CD4-positive, alpha-beta T cell treated with Interleukin-17A for 4 hours (primary cell): Measurements from ENCODE around the gene PRAMEF26.
"Not testable (repeated sequence)": the region's sequence is repeated elsewhere in the genome, so short reads cannot be mapped to it uniquely, and the experiment has no call there.

ENCODE experiments used
- DNase-seq: peaks from one replicate; pipeline ENCODE4 v3.0.0-alpha.2; 2020; ENCODE audit warnings: mixed read lengths

PRAMEF26 gene

GRCh38 chr1:13155909-13156308 is at the start of gene PRAMEF26:
Gene PRAMEF26 (minus strand): TSS chr1:13156009. CDS start chr1:13153095, 2,914 bp downstream.
- DNase-seq: not testable (repeated sequence)

DNA sequence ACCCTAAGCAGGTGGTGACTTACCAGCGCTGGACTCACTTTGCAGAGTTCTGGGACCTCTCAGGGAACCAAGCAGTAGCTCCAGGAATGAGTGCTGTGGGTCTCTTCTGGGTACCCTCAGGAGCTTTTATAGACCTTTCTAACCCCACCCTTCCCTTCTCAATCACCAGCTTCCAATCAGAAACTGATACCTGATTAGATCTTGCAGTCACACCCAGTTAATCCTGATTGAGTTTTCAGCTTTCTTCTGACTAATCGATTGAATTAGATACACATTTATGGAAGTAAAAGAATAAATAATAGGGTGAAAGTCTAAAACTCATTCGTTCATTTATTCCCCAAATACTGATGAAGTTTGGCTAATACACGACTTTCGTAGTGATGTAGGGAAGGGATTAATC is 45.5 kb upstream of the PRAMEF26 start, which contains the start of gene PRAMEF13:
PRAMEF13 (minus strand) TSS at position 101 of the 400 bp plus-strand sequence. CDS start 1,820 bp downstream, outside the sequence.
- DNase-seq: not testable (repeated sequence)

GRCh38 chr1:13171548-13171947 is 15.7 kb upstream of the PRAMEF26 start, which contains the start of gene PRAMEF9:
Gene PRAMEF9 (plus strand): TSS chr1:13171848. CDS start chr1:13175281, 3,433 bp downstream.
- DNase-seq: not testable (repeated sequence)

DNA sequence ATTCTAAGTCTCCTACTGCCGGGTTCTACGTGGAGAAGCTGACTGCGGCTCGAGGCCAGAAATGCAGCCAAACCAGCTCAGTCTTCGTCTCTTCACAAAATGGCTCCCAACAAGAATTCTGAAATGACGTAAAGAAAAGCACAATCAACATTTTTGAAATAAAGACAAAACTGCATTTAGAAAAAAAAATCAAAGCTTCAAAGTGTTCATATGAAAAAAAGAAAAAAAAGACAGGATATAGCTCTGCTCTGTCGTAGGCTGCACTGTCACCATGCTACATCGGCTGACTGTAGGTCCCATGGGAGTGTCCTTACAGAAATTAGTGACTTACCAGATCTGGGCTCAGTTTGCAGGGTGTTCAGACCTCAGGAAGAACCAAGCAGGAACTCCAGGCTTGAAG is 9.7 kb upstream of the PRAMEF26 start, which contains the start of gene HNRNPCL4:
HNRNPCL4 (minus strand) TSS at position 101 of the 400 bp plus-strand sequence. CDS start 164 bp downstream, outside the sequence.
- not testable (repeated sequence) for DNase-seq

DNA sequence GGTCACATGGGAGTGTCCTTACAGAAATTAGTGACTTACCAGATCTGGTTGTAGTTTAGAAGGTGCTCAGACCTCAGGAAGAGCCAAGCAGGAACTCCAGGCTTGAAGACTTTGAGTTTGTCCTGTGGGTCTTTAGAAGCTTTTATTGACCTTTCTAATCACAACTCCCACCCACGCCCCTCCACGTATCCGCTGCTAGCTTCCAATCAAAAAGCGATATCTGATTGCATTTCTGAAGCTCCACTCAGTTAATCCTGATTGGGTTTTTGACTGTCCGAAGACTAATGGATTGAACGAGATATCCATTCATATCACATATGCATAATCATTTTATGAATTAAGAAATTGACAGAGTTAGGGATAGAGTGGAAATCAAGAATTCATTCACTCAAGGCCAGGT is 39.1 kb downstream of the PRAMEF26 start, which contains the start of gene HNRNPCL2:
HNRNPCL2 (minus strand) TSS at position 101 of the 400 bp plus-strand sequence. CDS start 454 bp downstream, outside the sequence.
- DNase-seq: not testable (repeated sequence)
